HG03097 (cell line): ENCODE data around the gene KLRC1.
"Not testable (repeated sequence)": the region's sequence is repeated elsewhere in the genome, so short reads cannot be mapped to it uniquely, and the experiment has no call there.

Experiments
- ATAC-seq: cut with Tn5 transposase; IDR thresholded peaks from one replicate; pipeline ENCODE4 v1.9.1; 2021; ENCODE audit not compliant: unreplicated experiment, low FRiP score

KLRC1 gene

DNA sequence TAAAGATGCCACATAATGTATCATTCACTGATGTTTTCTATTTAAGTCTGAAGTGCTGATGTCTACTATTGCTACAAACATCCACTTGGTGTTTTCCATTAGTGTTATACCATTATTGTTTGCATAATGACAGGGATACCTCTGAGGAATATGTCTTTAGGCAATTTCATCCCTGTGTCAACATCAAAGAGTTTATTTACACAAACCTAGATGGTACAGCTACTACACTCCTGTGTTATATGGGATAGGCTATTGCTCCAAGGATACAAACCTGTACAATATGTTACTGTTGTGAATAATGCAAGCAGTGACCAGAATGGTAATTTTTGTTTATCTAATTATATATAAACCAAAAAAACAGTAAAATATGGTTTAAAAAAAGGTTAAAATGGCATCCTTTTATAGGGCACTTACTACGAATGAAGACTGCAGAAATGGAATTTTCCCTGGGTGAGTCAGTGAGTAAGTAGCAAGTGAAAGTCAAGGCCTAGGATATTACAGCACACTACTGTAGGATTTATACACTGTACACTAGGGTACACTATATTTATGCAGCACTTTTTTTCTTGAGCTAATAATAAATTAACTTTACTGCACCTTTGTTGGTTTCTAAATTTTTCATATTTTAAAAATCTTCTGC, 28.8 kb downstream of the KLRC1 start:
- ATAC-seq: not testable (repeated sequence)

DNA sequence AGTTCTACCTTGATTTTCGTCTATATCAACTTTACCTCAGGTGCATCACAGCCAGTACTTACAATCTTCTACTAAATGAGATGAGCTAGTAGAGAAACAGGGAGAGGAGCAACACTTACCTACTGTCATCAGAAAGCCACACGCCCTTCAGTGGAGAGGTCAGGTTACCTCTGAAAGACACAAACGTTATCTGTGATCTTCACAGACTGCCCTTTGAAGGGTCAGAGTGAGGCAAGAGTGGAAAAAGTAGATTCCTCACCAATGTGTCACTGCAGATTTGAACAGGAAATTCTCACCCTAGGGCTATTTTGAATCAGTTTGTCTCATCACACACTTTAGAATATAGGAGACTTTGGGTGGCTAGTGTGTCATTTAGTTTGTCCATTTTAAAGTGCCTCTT, 31.0 kb downstream of the KLRC1 start:
- ATAC-seq: not testable (repeated sequence)

DNA sequence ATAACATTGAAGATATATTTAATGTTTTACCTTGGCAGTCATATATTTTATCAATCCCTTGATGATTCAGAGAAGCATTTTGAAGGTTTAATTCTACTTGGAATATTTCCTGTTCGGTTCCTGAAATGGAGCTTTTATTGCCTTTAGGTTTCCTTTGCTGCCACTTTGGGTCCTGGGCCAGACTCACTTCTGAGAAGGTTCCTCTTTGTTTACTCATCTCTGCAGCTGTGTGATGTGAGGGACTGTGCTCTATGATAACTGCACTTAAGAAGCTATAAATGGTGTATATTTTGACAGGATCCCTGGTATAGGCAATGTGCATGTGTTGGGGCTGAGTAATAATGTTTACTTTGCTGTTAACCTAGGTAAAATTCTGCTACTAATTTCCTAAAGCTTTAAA, 32.8 kb downstream of the KLRC1 start, which contains the start of gene KLRC3:
TSS of gene KLRC3 (minus strand) at position 262 of the 400 bp plus-strand sequence. CDS start at position 217, 45 bp downstream.
- ATAC-seq: not testable (repeated sequence)

DNA sequence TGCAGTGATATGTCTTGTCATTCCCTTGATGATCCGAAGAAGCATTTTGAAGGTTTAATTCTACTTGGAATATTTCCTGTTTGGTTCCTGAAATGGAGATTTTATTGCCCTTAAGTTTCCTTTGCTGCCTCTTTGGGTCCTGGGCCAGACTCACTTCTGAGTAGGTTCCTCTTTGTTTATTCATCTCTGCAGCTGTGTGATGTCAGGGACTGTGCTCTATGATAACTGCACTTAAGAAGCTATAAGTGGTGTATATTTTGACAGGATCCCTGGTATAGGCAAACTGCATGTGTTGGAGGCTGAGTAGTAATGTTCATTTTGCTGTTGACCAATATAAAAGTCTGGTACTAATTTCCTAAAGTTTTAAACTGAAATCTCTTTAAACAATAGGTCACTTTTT, 43.8 kb downstream of the KLRC1 start, which contains the start of gene KLRC4:
TSS of gene KLRC4 (minus strand) at position 366 of the 400 bp plus-strand sequence. CDS start at position 184, 182 bp downstream.
- no peak for ATAC-seq

DNA sequence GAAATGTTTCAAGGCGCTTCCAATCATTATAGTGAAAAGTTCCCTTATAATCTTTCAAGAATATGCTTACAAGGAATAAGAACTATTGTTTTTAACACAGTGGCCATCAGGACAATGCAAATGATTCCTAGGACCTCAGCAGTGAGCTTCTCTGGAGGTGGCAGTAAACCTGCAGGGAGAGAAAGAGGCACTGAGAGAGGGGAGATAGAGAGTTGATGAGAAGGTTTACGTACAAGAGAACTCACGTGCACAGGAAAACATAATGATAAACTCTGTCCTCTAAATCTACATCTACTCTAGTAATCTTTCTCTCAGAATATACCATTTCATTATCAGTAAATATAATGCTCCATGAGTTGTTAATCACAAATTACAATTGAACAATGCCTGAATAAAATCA, 44.3 kb downstream of the KLRC1 start:
- no peak for ATAC-seq

DNA sequence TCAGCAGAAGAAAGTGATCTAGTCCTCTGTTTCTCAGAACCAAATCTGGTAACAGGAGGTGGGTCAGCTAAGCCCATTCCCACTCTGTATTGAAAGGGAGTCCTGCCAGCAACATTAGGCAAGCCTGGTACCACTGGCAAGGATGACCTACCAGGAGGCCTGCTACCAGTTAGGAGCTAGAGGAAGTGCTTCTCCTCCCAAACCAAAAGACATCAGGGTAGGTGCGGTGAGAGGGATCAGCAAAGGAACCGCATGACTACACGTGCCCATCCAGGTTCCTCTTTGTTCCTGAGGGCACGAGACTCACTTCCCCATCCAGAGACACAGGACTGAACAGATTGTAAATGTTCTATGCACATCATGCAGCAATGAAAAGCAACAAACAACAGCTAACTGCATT, 46.5 kb downstream of the KLRC1 start:
- ATAC-seq: no peak

DNA sequence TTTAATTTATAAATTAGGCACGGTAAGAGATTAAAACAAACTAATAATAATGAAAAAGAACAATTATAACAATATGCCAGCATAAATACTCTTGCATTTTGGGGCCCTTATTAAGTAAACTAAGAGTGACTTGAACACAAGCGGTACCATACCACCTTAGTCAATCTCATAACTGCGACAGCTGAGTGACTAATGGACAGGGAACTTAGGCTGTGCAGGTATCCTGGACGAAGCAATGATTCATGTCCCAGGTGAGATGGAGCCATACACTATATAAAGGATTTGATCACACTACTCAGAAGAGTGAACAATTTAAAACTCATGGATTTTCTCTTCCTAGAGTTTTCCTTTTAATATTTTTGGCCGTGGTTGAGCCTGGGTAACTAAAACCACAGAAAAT, 47.9 kb downstream of the KLRC1 start:
- ATAC-seq: no peak

DNA sequence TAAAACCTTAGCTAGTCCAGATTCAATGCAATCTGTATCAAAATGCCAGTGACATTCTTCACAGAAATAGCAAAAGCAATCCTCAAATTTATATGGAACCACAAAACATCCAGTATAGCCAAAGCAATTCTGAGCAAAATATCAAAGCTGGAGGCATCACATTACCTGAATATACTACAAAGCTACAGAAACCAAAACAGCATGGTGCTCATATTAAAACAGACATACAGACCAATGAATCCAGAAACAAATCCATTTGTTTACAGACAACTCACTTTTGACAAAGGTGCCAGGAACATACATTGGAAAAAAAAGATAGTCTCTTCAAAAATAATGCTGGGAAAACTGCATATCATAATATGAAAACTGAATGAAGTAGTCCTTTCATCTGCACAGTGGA, 48.4 kb downstream of the KLRC1 start:
- no peak for ATAC-seq

DNA sequence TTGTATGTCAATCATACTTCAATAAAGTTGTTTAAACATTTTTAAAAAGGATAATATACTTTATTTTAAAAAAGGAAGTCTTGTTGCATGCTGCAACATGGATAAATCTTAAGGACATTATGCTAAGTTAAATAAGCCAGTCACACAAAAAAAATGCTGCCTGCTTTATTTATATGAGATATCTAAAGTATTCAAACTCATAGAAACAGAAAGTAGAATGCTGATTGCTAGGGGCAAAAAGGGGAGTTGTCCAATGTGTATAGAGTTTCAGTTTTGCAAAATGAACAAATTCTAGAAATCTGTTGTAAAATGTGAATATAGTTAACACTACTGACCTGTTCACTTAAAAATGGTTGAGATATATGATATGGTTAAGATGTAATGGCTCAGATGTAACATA, 52.3 kb downstream of the KLRC1 start:
- ATAC-seq: no peak

DNA sequence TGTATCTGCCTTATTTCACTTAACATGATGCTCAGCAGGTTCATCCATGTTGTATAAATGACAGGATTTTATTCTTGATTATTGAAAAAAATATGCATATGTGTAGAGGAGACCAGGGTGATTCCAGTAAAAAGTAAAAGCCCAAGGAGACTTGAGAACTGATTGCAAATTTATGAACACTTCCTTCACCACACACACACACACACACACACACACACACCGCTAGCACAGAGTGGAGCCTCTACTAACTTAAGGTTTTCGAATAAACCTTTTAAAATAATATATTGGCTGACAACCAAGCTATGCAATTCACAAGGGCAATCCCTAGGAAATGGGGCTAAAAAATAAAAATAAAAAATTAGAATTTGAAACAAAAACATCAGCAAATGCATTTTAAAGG, 55.0 kb downstream of the KLRC1 start:
- no peak for ATAC-seq

DNA sequence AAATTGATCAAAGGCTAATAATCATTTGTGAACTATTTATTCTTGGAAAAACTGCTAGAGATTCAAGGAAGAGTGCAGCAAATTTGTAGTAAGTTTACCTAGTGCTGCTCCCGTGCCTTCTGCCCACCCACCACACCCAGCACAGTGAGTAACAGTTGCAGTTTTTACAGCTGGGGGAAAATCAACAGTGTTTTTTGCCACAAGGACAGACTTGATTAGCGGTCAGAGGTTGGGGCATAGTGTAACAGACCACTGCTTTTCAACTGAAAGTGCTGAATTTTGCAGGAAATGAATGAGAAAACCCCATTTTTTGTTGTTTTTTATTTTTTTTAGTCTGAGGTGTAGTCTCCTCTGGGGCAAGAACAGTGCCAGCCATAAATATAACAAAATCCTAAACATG, 55.9 kb downstream of the KLRC1 start:
- no peak for ATAC-seq

DNA sequence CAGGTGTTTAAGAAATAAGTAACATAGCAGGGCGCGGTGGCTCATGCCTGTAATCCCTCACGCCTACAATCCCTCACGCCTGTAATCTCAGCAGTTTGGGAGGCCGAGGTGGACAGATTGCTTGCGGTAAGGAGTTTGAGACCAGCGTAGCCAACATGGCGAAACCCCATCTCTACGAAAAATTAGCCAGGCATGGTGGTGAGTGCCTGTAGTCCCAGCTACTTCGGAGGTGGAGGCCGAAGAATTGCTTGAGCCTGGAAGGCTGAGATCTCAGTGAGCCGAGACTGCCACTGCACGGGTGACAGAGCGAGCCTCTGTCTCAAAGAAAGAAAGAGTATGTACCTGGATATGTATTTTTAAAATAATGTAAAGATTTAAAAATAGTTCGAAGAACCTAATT, 57.0 kb downstream of the KLRC1 start:
- ATAC-seq: not testable (repeated sequence)
